Measurements from ENCODE around the gene DGCR2.

DGCR2 gene

GRCh38 chr22:19134176-19134831 lies 12.1 kb upstream of the DGCR2 start:
- no peak for DNase-seq
- H3K36me3 ChIP-seq: peaks cover 50% of the 10 kb centered on the region

GRCh38 chr22:19133561-19133960 lies 11.3 kb upstream of the DGCR2 start:
- no peak for DNase-seq
- Histone ChIP-seq H3K4me3 (ENCODE audit: low read depth, low read length) (no peak overlapping the region), H3K36me3 (peaks cover 42% of the 10 kb centered on the region), H3K9me3 (no peaks in the 10 kb centered on the region), H3K27me3 (no peaks in the 10 kb centered on the region), H3K4me1 (no peaks in the 10 kb centered on the region)
- TF ChIP-seq CTCF (IDR thresholded peaks at IDR 0.05; ENCODE audit: low read depth, low read length): no peak

More at GRCh38 chr22:19134176-19134831, 12.1 kb upstream of the DGCR2 start:
- Histone ChIP-seq H3K4me3 (ENCODE audit: low read depth, low read length) (no peak overlapping the region), H3K27me3 (no peaks in the 10 kb centered on the region), H3K4me1 (no peaks in the 10 kb centered on the region), H3K9me3 (no peaks in the 10 kb centered on the region)
- TF ChIP-seq CTCF (IDR thresholded peaks at IDR 0.05; ENCODE audit: low read depth, low read length): no peak

GRCh38 chr22:19132693-19133400 lies 10.6 kb upstream of the DGCR2 start:
- Histone ChIP-seq H3K36me3 (peaks cover 35% of the 10 kb centered on the region), H3K9me3 (no peaks in the 10 kb centered on the region), H3K4me3 (ENCODE audit: low read depth, low read length) (no peak overlapping the region), H3K4me1 (no peaks in the 10 kb centered on the region), H3K27me3 (no peaks in the 10 kb centered on the region)
- DNase-seq: no peak
- TF ChIP-seq CTCF (IDR thresholded peaks at IDR 0.05; ENCODE audit: low read depth, low read length): no peak

GRCh38 chr22:19132153-19132552 lies 9.9 kb upstream of the DGCR2 start:
- Histone ChIP-seq H3K27me3 (no peaks in the 10 kb centered on the region), H3K9me3 (no peaks in the 10 kb centered on the region), H3K36me3 (peaks cover 29% of the 10 kb centered on the region), H3K4me3 (ENCODE audit: low read depth, low read length) (no peak overlapping the region), H3K4me1 (no peaks in the 10 kb centered on the region)
- DNase-seq: no peak
- TF ChIP-seq CTCF (IDR thresholded peaks at IDR 0.05; ENCODE audit: low read depth, low read length): no peak

- DNase-seq: no peak
- H3K9me3 ChIP-seq: no peaks in the 10 kb centered on the region
- H3K4me3 ChIP-seq (ENCODE audit: low read depth, low read length): no peak overlapping the region
- no peak for TF ChIP-seq CTCF (IDR thresholded peaks at IDR 0.05; ENCODE audit: low read depth, low read length)
- no peaks in the 10 kb centered on the region for H3K27me3 ChIP-seq
- H3K4me1 ChIP-seq: no peaks in the 10 kb centered on the region
- H3K36me3 ChIP-seq: peaks cover 25% of the 10 kb centered on the region
These were observed 9.4 kb upstream of the DGCR2 start for GRCh38 chr22:19131685-19132015.

GRCh38 chr22:19130959-19131684 lies 8.9 kb upstream of the DGCR2 start, which contains the start of gene TSSK2:
TSS of gene TSSK2 (plus strand) at chr22:19131308. CDS start at chr22:19131400, 92 bp downstream.
- Histone ChIP-seq H3K4me1 (no peaks in the 10 kb centered on the region), H3K27me3 (no peaks in the 10 kb centered on the region), H3K36me3 (peaks cover 22% of the 10 kb centered on the region), H3K4me3 (ENCODE audit: low read depth, low read length) (no peak within 1 kb of the TSS), H3K9me3 (no peaks in the 10 kb centered on the region)
- TF ChIP-seq CTCF (IDR thresholded peaks at IDR 0.05; ENCODE audit: low read depth, low read length): no peak
- DNase-seq: peak; percentile 31
